BE2C (cell line): ENCODE data around the gene DLX5. TPM values are rescaled to one million over a fixed set of nuclear protein-coding genes. Genes with fewer than 3 reads are reported as not detected.
A peak's percentile ranks its signal among the peaks of the same experiment; 100 is the strongest.
"Not testable (repeated sequence)": the region's sequence is repeated elsewhere in the genome, so short reads cannot be mapped to it uniquely, and the experiment has no call there.

Experiments
- DNase-seq: peaks from one replicate; pipeline ENCODE4 v3.0.0-alpha.2; 2020
- H3K27me3 ChIP-seq: fragments of 250-450 bp; sonication (Bioruptor Pico); 2 replicates; pipeline ENCODE4 v1.5.1; 2020; ENCODE audit warnings: mild to moderate bottlenecking
- H3K36me3 ChIP-seq: fragments of 250-450 bp; sonication (Bioruptor Pico); 2 replicates; pipeline ENCODE4 v1.5.1; 2020; ENCODE audit warnings: mild to moderate bottlenecking
- H3K4me1 ChIP-seq: fragments of 250-450 bp; sonication (Bioruptor Pico); 2 replicates; pipeline ENCODE4 v1.5.1; 2020
- H3K4me3 ChIP-seq: 2 replicates; pipeline ENCODE4 v1.5.1; 2011; ENCODE audit warnings: low read depth, low read length
- H3K9me3 ChIP-seq: fragments of 250-450 bp; sonication (Bioruptor Pico); 2 replicates; pipeline ENCODE4 v1.5.1; 2020
- polyA plus RNA-seq: library from polyadenylated mRNA; unstranded; fragments of >200 nt; gene quantifications from one replicate; pipeline ENCODE4 v1.2.1, GENCODE V29; 2012; ENCODE audit warnings: low read depth, missing spikeins; ENCODE audit not compliant: insufficient read length, insufficient read depth
- TF ChIP-seq, protein P1 (sequence below): IDR thresholded peaks from 2 replicates; pipeline ENCODE4 v1.5.1; 2012; ENCODE audit warnings: mild to moderate bottlenecking, low read depth, low read length

Gene DLX5
- polyA plus RNA-seq = 6.2 TPM

DNA sequence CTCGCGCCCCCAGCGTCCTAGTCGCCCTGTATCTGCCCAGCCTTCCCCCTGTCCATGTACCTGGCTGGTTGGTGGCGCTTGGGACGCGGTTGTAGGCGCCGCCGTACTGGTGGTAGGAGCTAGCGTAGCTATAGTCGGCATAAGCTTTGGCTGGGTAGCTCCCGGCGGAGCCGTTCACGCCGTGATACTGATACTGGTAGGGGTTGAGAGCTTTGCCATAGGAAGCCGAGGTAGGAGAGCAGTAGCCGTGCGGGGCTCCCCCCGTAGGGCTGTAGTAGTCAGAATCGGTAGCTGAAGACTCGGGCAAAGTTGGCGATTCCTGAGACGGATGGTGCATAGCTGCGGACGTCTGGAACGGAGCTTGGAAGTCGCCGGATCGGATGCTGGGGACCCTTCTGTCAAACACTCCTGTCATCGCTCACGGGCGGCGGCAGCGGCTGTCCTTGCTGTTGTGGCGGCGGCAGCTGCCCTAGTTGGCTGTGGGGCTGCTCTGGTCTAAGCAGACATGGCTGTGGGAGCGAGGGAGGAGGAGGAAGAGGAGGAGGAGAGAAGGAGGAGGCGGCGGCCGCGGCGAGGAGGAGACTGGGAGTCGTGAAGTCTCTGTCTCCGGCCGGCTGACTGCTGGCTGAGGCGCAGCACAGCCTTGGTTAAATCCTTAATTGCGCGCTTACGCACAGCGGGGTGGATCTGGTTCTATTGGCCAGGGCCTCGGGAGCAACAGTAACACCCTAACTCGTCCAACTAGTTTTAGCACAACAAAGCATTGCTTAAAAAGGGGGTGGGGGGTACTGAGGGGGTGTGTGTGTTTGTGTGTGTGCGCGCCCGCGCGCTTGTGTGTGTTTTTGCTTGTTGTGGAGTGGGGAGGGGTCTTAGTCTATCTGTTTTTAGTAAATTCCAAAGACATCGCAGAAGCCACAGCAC, at the start of gene DLX5:
Gene DLX5, minus strand, starts transcription at position 623 of the 921 bp plus-strand sequence. Its CDS starts 208 bp downstream, at position 415.
- Histone ChIP-seq H3K4me3 (peak within 1 kb of the TSS; percentile 72), H3K9me3 (no peaks in the 10 kb centered on the region), H3K4me1 (0 out of 2 replicates have a peak, but pooled peaks cover 4% of the 10 kb centered on the region), H3K27me3 (peaks cover 22% of the 10 kb centered on the region), H3K36me3 (no peaks in the 10 kb centered on the region)
- TF ChIP-seq, protein P1, sequence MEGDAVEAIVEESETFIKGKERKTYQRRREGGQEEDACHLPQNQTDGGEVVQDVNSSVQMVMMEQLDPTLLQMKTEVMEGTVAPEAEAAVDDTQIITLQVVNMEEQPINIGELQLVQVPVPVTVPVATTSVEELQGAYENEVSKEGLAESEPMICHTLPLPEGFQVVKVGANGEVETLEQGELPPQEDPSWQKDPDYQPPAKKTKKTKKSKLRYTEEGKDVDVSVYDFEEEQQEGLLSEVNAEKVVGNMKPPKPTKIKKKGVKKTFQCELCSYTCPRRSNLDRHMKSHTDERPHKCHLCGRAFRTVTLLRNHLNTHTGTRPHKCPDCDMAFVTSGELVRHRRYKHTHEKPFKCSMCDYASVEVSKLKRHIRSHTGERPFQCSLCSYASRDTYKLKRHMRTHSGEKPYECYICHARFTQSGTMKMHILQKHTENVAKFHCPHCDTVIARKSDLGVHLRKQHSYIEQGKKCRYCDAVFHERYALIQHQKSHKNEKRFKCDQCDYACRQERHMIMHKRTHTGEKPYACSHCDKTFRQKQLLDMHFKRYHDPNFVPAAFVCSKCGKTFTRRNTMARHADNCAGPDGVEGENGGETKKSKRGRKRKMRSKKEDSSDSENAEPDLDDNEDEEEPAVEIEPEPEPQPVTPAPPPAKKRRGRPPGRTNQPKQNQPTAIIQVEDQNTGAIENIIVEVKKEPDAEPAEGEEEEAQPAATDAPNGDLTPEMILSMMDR = no peak
- peak; percentile 61 for DNase-seq

DNA sequence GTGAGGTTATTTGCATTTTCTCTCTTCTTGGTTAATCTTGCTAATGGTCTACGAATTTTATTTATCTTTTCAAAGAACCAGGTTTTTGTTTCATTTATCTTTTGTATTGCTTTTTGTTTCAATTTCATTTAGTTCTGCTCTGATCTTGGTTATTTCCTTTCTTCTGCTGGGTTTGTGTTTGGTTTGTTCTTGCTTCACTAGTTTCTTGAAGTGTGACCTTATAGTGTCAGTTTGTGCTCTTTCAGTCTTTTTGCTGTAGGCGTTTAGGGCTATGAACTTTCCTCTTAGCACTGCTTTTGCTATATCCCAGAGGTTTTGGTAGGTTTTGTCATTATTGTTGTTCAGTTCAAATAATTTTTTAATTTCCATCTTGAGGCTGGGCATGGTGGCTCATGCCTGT, 47.4 kb upstream of the DLX5 start:
- not testable (repeated sequence) for H3K4me3 ChIP-seq, H3K9me3 ChIP-seq, DNase-seq, H3K36me3 ChIP-seq, H3K4me1 ChIP-seq
- peaks cover 16% of the 10 kb centered on the region for H3K27me3 ChIP-seq

DNA sequence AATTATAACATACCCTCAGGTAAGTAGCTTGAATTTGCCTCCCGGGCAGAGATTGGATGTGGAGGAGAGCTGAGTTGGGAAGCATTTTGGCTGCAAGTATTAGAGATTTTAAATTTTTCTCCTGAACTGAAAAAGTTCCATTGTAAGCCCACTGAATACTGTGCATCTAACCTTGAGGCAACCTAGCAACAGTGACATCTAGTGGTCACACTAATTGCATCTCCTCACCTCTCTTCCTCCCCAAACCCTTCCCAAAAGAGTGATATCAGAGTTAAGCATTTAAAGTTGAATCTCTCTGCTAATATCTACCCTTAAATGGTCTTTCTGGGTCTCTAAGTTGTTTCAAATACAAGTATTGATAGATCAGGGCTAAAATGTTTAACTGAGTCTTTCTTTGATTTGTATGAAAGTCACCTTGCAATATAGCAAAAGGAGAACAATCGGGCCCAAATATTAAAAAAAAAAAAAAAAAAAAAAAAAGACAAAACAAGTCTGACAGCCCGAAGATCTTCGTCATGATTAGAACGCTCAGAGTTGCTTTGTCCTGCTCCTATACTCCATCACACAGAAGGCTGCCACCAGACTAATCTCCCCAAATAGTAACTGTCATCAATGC, 40.4 kb upstream of the DLX5 start:
- H3K4me3 ChIP-seq = no peak overlapping the region
- no peaks in the 10 kb centered on the region for H3K9me3 ChIP-seq
- H3K27me3 ChIP-seq = peaks cover 6% of the 10 kb centered on the region
- no peaks in the 10 kb centered on the region for H3K36me3 ChIP-seq
- H3K4me1 ChIP-seq = no peaks in the 10 kb centered on the region
- TF ChIP-seq, protein P1 = peak; percentile 91
- DNase-seq = peak; percentile 46

DNA sequence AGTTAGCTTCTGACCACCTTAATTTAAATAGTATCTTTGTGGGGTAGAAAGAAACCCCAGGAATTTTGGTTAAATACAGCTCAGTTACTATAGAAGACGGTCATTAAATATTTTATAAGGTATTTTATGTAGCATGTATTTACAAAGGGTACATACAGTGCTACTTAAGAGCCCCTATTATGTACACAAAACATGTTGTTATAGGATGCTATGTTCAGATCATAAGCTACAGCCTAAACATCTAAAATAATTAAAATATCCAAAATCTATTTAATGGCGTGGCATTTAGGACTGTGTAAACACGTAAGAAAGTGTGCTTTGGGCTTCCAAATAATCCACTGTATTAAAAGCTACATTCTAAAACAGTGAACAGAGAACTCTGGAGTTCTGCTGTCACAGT, 39.4 kb upstream of the DLX5 start:
- Histone ChIP-seq H3K4me3 (no peak overlapping the region), H3K36me3 (no peaks in the 10 kb centered on the region), H3K27me3 (peaks cover 6% of the 10 kb centered on the region), H3K9me3 (no peaks in the 10 kb centered on the region), H3K4me1 (no peaks in the 10 kb centered on the region)
- TF ChIP-seq, protein P1 = no peak
- DNase-seq = no peak

DNA sequence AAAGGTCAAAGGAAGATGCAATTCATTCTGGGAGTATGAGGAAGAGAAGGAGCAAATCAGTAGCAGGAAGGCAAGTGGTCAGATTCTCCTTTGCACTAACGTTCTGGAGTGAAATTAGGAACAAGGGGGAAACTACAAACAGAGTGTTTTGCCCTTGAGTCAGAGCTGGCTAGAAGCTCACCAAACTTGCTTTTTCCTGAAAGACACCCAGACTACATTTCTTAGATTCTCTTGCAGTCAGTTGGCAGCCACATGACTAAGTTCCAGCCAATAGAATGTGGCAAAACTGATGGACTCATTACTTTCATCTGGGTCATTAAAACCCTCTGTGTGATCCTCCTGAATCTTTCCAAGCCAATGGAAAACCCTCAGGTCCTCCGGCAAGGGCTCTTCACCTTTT, 18.6 kb upstream of the DLX5 start:
- H3K4me3 ChIP-seq = no peak overlapping the region
- no peaks in the 10 kb centered on the region for H3K4me1 ChIP-seq
- no peak for DNase-seq
- H3K9me3 ChIP-seq = no peaks in the 10 kb centered on the region
- peaks cover 19% of the 10 kb centered on the region for H3K27me3 ChIP-seq
- TF ChIP-seq, protein P1 = no peak
- H3K36me3 ChIP-seq = no peaks in the 10 kb centered on the region

DNA sequence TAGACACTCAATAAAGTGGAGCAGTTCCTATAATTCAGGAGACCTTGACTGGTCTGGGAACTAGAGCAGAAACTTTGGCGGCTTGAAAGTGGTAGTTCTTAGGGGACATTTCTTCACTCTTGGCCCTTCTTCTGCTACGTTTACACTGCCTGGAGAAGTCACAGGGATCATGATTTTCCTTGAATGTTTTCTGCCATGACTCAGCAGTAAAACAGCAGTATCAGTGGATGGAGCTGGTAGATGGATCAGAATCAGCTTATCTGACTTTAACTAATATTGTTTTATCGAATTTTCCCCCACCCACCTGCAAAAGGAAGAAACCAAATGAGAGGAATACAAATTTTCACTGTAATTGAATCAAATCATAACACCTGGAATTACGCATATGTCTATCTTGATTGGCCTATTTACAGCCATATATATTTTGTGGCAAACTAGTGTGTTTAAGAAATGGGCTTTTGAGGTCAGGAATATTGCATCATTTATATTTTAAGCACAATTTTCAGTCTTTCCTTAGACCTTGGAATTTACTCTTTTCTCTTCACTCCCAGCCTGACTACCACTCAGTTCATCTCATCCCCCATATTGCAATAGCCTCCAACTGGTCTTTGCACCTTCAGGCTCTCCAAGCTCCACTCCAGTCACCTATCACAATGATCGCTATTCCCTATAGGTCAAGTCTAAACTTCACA, 14.9 kb upstream of the DLX5 start:
- TF ChIP-seq, protein P1 = no peak
- H3K9me3 ChIP-seq = no peaks in the 10 kb centered on the region
- no peak for DNase-seq
- no peaks in the 10 kb centered on the region for H3K36me3 ChIP-seq
- H3K4me1 ChIP-seq = no peaks in the 10 kb centered on the region
- no peak overlapping the region for H3K4me3 ChIP-seq
- peaks cover 8% of the 10 kb centered on the region; the same call in 1 of the 2 replicates for H3K27me3 ChIP-seq

DNA sequence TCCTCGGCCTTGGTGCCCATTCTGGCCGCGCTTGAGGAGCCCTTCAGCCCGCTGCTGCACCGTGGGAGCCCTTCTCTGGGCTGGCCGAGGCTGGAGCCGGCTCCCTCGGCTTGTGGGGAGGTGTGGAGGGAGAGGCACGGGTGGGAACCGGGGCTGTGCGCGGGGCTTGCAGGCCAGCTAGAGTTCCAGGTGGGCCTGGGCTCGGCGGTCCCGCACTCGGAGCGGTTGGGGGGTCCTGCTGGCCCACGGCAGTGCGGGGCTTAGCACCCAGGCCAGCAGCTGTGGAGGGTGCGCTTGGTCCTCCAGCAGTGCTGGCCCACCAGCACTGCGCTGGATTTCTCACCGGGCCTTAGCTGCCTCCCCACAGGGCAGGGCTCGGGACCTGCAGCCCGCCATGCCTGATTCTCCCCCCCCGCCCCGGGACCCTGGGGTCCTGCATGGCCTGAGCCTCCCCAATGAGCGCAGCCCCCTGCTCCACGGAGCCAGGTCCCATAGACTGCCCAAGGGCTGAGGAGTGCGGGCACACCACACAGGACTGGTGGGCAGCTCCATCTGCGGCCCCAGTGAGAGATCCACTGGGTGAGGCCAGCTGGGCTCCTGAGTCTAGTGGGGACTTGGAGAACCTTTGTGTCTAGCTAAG, 9.7 kb upstream of the DLX5 start:
- not testable (repeated sequence) for DNase-seq, H3K4me1 ChIP-seq, H3K4me3 ChIP-seq, H3K9me3 ChIP-seq, H3K36me3 ChIP-seq, H3K27me3 ChIP-seq
